ENCODE data around the gene VAT1L.

The VAT1L gene

DNA sequence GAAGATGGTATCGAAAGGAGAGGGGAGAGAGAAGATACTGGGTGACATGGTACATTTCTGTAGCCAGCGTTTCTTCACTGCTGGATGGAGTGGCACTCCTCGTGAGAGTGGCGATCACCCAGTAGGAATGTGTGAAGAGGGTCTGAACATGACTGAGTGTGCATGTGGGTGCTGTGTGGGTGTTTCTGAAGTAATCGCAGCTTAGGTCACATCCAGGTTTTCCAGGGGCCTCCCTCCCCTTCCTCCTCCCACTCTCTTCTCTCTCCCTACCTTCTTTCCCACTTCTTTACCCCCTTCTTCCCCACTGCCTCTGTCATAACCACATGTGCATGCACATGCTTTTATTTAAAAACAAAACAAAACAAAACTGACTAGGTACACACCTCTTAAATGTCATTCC is 235.8 kb downstream of the VAT1L start:
- in situ Hi-C loops (cut with HindIII; ENCODE audit: low pct_ligation_motif_present, low sequenced_read_pairs), result no loop called here

GRCh38 chr16:78025631-78026030 is 237.3 kb downstream of the VAT1L start:
- Histone ChIP-seq H3K27ac (no peak overlapping the region), H3K36me3 (replicated peaks) (no peaks in the 10 kb centered on the region), H3K27me3 (replicated peaks) (no peaks in the 10 kb centered on the region), H3K4me3 (ENCODE audit: low read depth, low read length) (no peak overlapping the region)
- in situ Hi-C loops (cut with HindIII; ENCODE audit: low pct_ligation_motif_present, low sequenced_read_pairs), result no loop called here
- TF ChIP-seq, protein P1, sequence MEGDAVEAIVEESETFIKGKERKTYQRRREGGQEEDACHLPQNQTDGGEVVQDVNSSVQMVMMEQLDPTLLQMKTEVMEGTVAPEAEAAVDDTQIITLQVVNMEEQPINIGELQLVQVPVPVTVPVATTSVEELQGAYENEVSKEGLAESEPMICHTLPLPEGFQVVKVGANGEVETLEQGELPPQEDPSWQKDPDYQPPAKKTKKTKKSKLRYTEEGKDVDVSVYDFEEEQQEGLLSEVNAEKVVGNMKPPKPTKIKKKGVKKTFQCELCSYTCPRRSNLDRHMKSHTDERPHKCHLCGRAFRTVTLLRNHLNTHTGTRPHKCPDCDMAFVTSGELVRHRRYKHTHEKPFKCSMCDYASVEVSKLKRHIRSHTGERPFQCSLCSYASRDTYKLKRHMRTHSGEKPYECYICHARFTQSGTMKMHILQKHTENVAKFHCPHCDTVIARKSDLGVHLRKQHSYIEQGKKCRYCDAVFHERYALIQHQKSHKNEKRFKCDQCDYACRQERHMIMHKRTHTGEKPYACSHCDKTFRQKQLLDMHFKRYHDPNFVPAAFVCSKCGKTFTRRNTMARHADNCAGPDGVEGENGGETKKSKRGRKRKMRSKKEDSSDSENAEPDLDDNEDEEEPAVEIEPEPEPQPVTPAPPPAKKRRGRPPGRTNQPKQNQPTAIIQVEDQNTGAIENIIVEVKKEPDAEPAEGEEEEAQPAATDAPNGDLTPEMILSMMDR (IDR thresholded peaks at IDR 0.05; ENCODE audit: low read depth, low read length, missing control alignments), result no peak
- DNase-seq, result no peak

More for the DNA sequence above, 235.8 kb downstream of the VAT1L start:
- H3K4me3 ChIP-seq (ENCODE audit: low read depth, low read length), result no peak overlapping the region
- DNase-seq, result no peak
- no peaks in the 10 kb centered on the region for H3K36me3 ChIP-seq (replicated peaks)
- no peak overlapping the region for H3K27ac ChIP-seq
- no peaks in the 10 kb centered on the region for H3K27me3 ChIP-seq (replicated peaks)
- TF ChIP-seq, protein P1 (IDR thresholded peaks at IDR 0.05; ENCODE audit: low read depth, low read length, missing control alignments), result no peak

- no peaks in the 10 kb centered on the region for H3K27me3 ChIP-seq (replicated peaks)
- no peaks in the 10 kb centered on the region for H3K36me3 ChIP-seq (replicated peaks)
- H3K27ac ChIP-seq, result no peak overlapping the region
- no peak overlapping the region for H3K4me3 ChIP-seq (ENCODE audit: low read depth, low read length)
- TF ChIP-seq, protein P1 (IDR thresholded peaks at IDR 0.05; ENCODE audit: low read depth, low read length, missing control alignments), result no peak
- DNase-seq, result no peak
- in situ Hi-C loops (cut with HindIII; ENCODE audit: low pct_ligation_motif_present, low sequenced_read_pairs), result no loop called here
These were observed 239.7 kb downstream of the VAT1L start for GRCh38 chr16:78028018-78028417.

Measured in brain microvascular endothelial cell (primary cell).